ENCODE data around the gene CHI3L1. TPM values are rescaled to one million over a fixed set of nuclear protein-coding genes. Genes with fewer than 3 reads are reported as not detected.
"Not testable (repeated sequence)": the region's sequence is repeated elsewhere in the genome, so short reads cannot be mapped to it uniquely, and the experiment has no call there.

Gene CHI3L1
- not detected in 2 replicates for total RNA-seq

DNA sequence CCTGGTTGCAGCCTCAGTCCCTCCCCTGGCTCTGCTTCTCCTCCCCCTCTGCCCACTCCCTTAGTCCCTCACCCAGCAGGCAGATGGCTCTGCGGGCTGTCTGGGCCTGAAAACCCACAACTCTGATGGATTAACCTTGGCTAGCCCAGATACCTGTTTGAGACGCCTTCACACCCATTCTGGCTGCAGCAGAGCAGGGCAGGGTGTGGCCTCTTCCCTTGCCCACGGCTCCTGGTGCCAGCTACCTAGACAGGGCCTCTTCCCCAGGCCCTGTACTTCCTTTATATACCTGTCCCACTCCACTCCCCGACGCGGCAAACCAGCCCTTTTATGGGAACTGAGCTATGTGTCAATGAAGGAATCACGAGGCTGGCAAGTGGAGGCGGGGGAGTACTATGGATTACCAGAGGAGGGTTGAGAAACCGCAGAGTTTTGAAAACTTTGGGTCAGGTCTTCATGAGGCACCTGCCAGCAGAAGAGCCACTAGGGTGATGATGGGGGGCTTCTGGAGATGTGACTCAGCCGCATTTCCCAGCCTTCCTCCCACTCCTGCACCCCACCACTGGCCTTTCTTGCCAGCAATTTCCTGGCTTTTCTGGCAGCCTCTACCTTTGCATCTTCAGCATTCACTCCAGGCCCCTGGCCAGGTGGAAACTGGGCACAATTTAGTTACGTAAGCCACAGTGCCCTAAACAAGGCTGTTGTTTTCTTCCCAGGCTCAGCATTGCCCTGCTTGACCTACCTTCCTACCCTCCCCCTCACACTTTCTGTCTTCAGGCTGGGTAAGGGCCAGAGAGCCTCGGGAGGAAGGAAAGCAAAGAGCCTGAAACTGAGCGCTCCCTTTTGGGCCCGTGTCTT, at the start of gene CHI3L1:
TSS of gene CHI3L1 (minus strand) at position 259 of the 858 bp plus-strand sequence. CDS start at position 178, 81 bp downstream.
- DNase-seq (ENCODE audit: low read depth in 2 of 2), result no peak

DNA sequence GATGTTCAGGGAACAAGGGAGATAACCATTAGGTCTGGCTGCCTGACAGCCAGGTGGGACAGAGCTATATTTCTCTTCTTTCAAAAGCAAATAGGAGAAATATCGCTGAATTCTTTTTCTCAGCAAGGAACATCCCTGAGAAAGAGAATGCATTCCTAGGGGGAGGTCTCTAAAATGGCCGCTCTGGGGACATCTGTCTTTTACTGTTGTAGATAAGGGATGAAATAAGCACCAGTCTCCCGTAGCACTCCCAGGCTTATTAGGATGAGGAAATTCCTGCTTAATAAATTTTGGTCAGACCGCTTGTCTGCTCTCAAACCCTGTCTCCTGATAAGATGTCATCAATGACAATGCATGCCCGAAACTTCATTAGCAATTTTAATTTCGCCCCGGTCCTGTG, 48.4 kb upstream of the CHI3L1 start:
- not testable (repeated sequence) for DNase-seq (ENCODE audit: low read depth in 2 of 2)

DNA sequence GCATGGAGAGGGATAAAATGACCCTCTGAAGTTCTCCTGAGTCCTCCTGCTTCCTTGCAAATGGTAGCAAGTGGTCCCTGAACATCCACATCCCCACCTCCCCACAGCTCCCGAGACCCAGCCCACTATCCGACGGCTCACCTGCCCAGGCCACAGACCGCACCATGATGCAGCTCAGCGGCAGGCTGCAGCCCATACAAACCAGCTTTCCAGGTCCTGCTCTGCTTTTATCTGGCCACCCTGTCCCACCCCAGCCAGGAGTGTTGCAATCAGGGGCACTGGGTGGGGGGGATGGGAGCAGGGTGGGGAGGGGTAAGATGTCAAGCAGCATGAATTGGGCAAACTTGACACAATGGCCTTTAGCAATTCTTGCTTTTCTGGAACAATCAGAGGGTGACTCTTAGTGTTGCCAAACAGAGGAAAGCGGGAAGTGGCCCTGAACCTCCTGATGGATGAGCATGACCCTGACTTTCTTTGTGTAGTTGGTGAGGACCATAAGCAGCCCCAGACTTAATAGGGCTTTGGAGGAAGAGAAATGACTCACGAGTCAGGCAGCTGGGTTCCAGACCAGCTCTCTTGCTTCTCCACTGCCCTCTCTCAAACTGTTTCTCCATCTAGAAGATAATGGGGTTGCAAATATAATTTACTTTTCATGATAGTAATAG, 43.1 kb upstream of the CHI3L1 start, which contains the start of gene CHIT1:
TSS of gene CHIT1 (minus strand) at position 203 of the 665 bp plus-strand sequence. CDS start at position 166, 37 bp downstream.
- DNase-seq (ENCODE audit: low read depth in 2 of 2), result no peak

DNA sequence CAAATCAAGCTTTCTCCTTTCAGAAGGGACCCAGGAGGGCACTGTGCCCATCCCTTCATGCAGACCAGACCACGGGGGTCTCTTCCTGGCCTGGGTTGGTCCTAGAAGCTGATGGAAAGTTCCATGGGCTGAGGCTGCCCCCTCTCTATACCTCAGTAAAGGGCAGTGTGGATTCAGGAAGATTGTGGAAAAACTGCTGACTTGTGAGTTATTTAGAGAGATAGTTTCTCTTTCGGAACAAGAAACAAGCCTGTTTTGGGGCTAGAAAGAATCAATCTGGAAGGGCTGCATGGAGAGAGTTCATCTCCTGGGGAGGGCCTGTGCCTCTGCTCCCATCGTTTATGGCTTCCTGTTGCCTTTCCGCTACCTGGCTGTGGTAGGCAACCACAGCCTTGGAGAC, 42.2 kb upstream of the CHI3L1 start:
- DNase-seq (ENCODE audit: low read depth in 2 of 2), result no peak

DNA sequence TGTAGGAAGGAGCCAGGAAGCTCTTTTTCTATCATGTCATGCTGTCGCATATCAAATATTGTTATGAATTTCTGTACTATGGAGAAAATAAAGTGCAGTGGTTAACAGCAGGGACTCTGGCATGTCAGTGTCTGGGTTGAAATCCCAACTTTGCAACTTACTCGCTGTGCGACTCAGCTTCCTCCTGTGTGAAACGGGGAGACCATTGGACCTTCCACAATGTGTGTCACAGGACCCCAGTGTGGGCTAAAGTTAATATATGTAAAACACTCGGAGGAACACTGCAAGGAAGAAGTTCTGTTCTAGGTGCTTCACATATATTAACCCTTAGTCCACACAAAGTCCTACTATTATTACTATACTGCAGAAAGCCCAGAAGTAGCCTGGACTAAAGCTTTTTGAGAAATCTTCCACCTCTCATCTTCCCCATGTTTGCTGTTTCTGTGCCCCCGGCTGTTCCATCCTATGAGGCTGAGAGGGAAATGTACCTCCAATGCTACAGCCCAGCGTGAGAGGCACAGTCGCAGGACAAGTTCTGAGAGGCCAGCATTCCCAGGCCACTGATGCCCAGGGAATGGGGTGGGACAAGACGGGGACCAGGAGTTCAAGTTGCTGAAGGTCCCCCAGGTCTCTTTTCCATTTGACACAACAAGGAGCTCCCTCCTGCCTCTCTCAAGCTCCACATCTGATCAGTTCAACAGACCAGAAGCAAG, 41.0 kb upstream of the CHI3L1 start:
- no peak for DNase-seq (ENCODE audit: low read depth in 2 of 2)

DNA sequence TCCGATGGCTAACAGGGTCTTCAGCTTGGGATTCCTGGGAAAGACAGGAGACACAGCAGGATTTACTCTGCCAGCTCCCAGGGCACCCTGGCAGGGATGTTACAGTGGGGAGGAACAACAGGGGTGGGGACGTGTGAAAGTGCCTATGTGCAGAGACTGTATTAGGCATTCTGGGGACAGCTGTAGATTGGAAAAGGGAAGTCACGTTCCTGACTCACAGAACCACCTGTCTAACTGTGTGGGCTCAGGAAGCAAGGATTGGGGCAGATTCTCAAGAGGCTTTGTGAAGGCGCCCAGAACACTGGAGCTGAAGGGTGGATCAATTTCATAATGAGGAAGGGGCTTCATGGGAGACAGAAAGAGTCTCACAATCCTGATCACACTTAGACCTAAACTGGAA, 38.6 kb upstream of the CHI3L1 start:
- DNase-seq (ENCODE audit: low read depth in 2 of 2), result no peak

DNA sequence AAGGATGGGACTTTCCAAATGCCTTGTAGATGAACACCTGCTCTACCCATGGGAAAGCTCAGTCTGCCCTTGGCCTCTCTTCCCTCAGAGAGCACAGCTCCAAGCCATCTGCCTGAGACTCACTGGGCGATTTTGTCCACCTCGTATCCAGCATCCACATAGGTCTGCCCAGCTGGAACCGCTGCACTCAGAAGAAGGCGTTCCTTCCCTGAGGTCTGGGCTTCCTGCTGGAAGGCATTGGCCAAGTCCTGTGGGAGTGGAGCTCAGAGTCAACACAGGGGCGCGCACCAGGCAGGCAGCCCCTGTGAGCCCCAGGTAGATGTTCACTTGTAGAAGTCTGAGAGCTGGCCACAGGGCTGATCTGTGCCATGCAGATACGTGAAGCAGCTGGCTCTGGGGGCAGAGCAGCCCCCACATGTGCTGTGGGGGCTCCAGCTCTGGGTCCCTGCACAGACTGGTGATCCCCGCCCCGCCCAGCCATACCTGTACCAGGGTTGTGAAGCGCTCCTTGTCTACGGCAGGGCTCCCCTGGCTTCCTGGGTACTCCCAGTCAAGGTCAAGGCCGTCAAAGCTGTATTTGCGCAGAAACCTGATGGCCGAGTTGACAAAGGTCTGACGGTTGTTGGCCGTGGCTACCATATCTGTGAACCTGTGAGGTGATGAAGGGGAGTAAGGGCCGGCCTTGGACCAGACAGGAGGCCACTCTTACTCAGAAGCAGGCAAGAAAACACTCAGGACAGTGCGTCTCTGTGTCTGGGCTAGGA, 36.7 kb upstream of the CHI3L1 start:
- DNase-seq (ENCODE audit: low read depth in 2 of 2), result no peak

DNA sequence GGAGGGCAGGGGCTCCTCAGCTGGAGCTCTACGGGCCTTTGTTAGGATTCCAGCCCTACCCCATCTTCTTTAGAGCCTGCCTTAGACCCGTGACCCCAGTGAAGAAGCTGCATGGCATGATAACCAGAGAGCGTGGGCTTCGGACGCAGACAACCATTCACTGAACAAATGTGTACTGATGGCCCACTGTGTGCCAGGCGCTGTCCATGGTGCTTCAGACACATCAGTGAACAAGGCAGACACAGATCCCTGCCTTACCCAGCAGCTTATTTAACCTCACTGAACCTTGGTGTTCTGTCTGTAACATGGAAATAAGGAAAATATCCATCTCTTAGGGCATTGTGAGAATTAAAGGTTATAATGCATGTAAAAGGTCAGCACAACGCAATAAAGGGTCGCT, 33.4 kb upstream of the CHI3L1 start:
- no peak for DNase-seq (ENCODE audit: low read depth in 2 of 2)

DNA sequence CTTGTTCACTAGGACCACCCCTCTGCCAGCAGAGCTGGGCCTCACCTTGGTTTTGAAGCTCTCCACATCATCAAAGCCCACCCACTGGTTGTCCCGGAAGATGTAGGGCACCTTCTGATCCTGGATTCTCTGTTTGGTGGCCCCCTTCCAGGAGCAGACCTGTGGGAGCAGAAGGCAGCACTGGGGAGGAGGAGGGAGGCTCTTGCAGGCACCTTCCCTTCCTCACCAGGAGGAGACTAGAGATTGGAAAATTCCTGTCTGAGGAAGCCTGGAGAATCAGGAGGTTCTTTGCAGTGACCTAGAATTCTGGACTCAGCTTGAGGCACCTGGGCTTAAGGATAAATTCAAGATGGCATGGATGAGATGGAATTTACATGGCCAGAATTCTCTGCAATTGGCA, 32.7 kb upstream of the CHI3L1 start:
- no peak for DNase-seq (ENCODE audit: low read depth in 2 of 2)

DNA sequence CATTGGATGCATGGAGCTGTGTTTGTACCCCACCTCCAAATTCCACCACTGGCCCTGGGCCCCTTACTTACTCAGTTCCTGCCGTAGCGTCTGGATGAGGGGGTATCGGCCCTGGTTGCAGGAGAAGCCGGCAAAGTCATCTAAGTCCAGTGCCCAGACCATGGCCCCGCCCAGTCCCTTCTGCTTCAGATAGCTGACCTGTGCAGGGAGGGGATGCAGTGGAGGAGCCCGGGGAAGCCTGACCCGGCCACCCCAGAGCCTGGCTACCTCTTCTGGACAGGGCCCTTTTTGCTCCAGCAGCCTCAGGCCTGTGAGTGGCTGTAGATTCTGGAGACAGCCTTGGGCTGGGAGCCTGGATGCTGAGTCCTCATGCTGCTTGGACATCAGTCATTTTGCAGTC, 31.2 kb upstream of the CHI3L1 start:
- no peak for DNase-seq (ENCODE audit: low read depth in 2 of 2)

DNA sequence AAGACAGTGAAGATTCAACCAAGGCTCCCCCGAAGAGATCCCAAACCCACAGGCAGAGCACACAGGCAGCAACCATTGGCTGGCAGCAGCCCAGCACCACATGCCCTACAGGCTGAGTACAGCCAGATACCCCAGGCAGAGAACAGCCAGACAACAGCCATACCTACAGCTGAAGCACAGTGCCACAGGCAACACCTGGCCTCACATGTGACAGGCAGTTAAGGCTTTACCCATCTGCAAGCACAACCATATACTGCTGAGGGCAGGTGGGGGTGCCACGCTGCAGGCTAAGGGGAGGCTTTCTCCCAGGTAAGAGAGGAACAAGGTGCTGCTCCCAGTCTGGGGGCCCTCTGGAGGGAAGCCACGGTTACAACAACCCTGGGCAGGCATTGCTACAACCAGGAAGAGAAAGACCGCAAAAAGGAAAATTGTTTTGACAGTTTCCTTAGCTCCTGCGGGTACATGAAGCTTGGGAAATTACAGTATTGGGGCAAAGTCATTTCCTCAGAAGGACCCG, 30.7 kb upstream of the CHI3L1 start:
- no peak for DNase-seq (ENCODE audit: low read depth in 2 of 2)

DNA sequence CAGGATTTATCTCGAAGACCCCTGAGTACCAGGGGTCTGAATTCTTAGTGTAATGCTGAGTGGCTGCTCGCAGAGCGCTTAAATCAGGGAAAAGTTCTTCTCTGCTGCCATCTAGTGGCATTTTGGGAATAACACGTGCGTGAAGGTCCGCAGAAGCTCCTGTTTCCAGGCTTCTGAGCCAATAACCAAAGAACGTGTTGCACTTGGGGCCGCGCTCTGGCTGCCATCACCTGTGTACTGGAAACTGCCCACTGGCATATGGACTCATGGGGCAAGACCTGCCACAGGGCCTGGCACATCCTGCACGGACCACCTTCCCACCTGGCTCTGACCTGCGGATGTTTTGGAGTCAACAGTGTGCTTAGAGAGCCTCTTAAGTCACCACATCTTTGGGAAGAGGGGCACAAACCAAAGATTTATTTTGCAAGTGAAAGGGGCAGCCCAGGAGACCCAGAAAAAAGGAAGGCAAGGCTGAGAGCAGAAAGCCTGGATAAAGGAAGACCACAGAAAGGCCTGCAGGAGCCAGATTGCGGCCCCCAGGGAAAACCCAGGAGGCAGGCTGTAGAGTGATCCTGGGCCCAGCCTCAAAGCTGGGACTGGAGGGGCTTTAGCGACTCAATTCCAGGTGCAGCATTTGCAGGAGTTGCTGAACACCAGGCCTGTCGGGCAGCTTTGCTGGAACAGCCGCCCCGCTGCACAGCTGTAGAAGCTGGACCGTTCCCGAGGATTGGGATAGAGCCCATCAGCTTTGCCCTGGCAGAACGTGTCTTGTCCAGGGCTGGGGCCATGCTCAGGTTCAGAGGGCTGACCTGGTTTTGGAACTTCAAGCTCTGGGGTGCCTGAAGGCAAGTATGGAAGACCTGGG, 30.0 kb upstream of the CHI3L1 start:
- peak; percentile 75 to 82 for DNase-seq (ENCODE audit: low read depth in 2 of 2)

DNA sequence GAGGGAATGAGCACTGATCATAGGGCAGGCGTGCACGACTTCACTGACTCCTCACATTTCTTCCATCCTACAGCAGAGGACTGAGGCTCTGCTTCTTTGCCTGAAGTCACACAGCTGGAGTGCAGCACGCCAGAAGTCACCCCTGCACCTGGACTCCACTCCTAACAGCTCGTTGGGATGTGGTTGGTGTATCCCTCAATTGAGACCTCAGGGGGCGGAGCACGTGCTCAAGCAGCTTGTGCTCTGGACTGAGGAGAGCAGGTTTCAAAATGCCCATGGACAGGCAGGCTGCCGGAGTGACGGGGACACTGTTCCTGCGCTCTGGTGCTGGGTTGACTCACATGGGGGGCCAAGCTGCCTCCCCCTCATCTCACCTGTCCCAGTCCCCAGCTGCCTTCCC, 29.1 kb upstream of the CHI3L1 start:
- no peak for DNase-seq (ENCODE audit: low read depth in 2 of 2)

DNA sequence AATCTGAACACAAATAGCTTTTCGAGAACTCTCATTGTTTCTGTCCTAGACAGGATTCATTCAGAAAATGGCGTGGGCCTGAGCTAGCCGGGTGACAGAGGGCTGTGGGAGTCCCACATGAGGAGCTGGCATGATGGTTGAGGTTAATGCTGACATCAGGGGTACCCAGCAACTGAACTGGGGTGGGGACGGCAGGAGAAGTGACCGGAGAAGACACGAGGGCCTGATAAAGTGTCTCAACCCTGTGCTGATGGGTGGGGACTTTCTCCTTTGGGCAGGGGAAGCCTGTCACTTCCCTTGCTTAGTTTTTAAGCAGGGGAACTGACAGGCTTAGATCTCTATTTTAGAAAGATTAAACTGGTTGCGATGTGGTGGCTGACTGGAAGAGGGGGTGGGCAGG, 28.4 kb upstream of the CHI3L1 start:
- DNase-seq (ENCODE audit: low read depth in 2 of 2), result no peak

DNA sequence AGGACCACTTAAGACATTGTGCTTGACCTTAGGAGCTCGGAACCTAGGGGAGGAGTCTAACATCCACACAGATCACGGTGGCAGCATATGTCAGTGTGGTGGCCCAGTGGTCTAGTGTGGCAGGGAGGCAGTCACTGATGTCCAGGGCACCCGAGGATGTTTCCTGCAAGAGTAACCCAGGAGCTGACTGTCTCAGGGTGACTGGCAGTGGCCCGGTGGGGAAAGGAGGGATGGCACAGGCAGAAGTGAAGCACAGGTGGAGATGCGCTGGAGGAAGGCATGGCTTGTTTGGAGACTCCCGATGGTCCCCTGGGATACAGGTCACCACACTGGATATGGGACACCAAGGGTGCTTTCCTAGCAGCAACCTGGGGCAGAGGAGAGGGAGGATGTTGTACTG, 26.6 kb upstream of the CHI3L1 start:
- DNase-seq (ENCODE audit: low read depth in 2 of 2), result no peak

DNA sequence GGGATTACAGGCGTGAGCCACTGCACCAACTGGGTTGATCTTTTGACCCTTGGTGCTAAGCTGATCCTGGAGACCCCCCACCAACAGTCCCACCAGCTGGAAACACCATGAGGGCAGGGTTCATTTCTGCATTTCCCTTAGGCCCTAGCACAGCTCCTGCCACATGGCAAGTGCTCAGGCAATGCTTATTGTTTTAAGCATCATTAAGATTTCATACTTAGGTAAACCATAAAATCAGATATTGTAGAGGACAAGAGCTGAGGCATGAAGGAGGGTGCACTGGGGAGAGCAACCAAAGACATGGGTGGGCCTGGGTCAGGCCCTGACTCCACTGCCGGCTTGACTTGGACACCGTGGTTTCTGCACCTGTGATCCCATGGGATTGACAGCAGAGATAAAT, 25.3 kb upstream of the CHI3L1 start:
- no peak for DNase-seq (ENCODE audit: low read depth in 2 of 2)

DNA sequence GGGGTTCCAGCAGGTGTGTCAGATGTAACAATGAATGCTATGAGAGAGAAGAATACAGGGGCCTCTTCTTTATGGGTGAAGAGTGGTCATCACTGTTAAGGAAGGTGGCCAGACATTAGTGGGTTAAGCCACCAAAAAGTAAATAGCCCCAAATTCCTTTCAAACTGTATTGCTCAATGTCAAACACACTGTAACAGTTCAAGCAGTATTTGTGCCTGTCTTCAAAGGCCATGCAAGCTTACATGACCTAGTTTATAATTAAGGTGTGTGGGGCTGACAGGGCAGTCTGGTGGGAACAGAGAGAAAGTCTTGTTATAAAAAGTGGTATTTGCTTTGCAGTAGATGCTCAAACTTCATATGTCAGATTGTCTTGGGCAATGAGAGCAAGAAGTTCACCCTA, 24.5 kb upstream of the CHI3L1 start:
- no peak for DNase-seq (ENCODE audit: low read depth in 2 of 2)

DNA sequence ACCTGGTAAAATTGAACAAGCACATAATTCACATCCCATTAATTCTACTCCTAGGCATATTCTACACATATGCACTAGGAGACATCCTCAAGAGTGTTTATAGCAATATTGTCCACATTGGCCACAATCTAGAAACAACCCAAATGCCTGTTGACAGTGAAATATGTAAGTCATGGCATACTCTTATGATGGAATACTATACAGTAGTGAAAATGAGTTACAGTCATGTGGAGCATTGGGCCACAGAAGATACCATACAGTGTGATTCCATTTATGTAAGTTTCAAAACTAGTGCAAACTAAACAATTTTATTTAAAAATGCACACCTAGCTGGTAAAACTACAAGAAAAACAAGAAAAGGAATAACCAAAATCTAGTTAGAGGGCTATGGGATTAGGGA, 23.8 kb upstream of the CHI3L1 start:
- no peak for DNase-seq (ENCODE audit: low read depth in 2 of 2)

DNA sequence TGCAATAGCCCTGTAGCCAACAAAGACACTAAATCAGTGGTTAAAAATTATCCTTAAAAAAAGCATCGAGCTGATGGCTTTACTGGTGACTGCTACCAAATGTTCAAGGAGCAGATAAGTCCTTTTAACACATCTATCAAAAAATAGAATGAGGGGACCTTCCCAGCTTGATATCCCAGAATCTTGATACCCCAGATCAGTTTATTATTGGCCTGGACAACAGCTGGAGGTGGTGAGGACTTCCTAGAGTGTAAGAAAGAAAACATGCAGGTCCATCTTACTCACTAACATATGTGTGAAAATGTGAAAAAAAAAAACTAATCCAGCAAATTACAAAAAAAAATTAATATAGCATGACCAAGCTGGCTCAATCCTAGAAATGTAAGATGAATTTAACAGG, 21.7 kb upstream of the CHI3L1 start:
- no peak for DNase-seq (ENCODE audit: low read depth in 2 of 2)

DNA sequence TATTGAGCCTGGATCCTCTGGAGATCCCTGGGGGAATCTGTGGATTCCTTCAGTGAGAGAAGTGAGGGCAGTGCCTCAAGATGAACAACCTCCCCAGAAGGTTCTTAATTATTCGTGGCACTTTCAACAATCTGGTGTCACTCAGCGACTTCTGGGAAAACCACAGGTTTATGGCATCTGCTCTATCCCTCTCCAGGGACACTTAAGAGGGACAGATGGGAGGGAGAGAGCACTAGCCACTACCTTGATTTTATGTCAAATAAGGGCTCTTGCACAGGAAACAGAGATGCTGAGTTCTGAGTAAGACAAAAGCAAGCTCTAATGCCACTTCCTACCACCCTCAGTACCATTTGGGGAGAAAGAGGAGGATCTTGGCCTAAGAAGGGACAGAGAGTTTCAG, 21.2 kb upstream of the CHI3L1 start:
- DNase-seq (ENCODE audit: low read depth in 2 of 2), result no peak
